SK-N-SH (cell line): ENCODE data around the gene FOXN4. TPM values are rescaled to one million over a fixed set of nuclear protein-coding genes. Genes with fewer than 3 reads are reported as not detected.
A peak's percentile ranks its signal among the peaks of the same experiment; 100 is the strongest.

ENCODE experiments used
- CTCF ChIA-PET: fragments of 300-600, 350-600 bp; formaldehyde crosslinking; extraction: SDS; loops from one replicate; lab custom pipeline; 2021; lab: Yijun Ruan, JAX
- POLR2A ChIA-PET: fragments of 350-600 bp; sonication (Branson Sonifier 250); formaldehyde crosslinking; extraction: SDS; loops from one replicate; lab custom pipeline; 2020; ENCODE audit warnings: antibody characterized with exemption, inconsistent platforms; lab: Yijun Ruan, JAX
- DNase-seq: peaks from one replicate; pipeline ENCODE4 v3.0.0; 2012
- H2AFZ ChIP-seq: fragments of 200-600 bp; sonication (generic); 2 replicates; pipeline ENCODE4 v1.8.1; 2016; ENCODE audit warnings: antibody characterized with exemption, mild to moderate bottlenecking, low read depth
- H3F3A ChIP-seq: fragments of 200-600 bp; sonication (generic); replicated peaks from 2 replicates; pipeline ENCODE3; 2016; ENCODE audit warnings: antibody characterized with exemption, mild to moderate bottlenecking; ENCODE audit not compliant: insufficient read depth
- H3K27ac ChIP-seq, 2 experiments: fragments of 200-500 bp in 1 of 2; fragments of 200-600 bp in 1 of 2; sonication (Bioruptor generic) in 1 of 2; sonication (generic), shearing (Covaris generic) in 1 of 2; 2 replicates each; pipeline versions ENCODE4 v1.5.1 to v1.6.1; 2014 to 2016; ENCODE audit warnings: low read depth in 2 of 2, inconsistent platforms in 1 of 2, low read length in 1 of 2, mild to moderate bottlenecking in 1 of 2, mixed read lengths in 1 of 2
- H3K27me3 ChIP-seq: fragments of 200-600 bp; sonication (generic), shearing (Covaris generic); 2 replicates; pipeline ENCODE4 v1.6.1; 2016; ENCODE audit warnings: mixed run types; ENCODE audit not compliant: insufficient read depth
- H3K36me3 ChIP-seq, 2 experiments: fragments of 200-500 bp in 1 of 2; fragments of 200-600 bp in 1 of 2; sonication (Bioruptor generic) in 1 of 2; sonication (generic) in 1 of 2; replicated peaks in 1 of 2; 2 replicates each; pipeline versions ENCODE3 to v1.5.1; 2014 to 2016; ENCODE audit warnings: low read length in 1 of 2, mild to moderate bottlenecking in 1 of 2; ENCODE audit not compliant: insufficient read depth in 2 of 2, control insufficient read depth in 1 of 2
- H3K4me1 ChIP-seq, 2 experiments: fragments of 200-500 bp in 1 of 2; fragments of 200-600 bp in 1 of 2; sonication (Bioruptor generic) in 1 of 2; sonication (generic), shearing (Covaris generic) in 1 of 2; 2 replicates each; pipeline versions ENCODE4 v1.5.1 to v1.6.1; 2014 to 2016; ENCODE audit warnings: low read depth in 1 of 2, low read length in 1 of 2, mixed run types in 1 of 2; ENCODE audit not compliant: insufficient read depth in 2 of 2, control insufficient read depth in 1 of 2
- H3K4me2 ChIP-seq: fragments of 200-600 bp; sonication (generic), shearing (Covaris generic); 2 replicates; pipeline ENCODE4 v1.6.1; 2017; ENCODE audit warnings: mixed run types
- H3K4me3 ChIP-seq, 2 experiments: fragments of 200-500 bp in 1 of 2; fragments of 200-600 bp in 1 of 2; sonication (Bioruptor generic) in 1 of 2; sonication (generic), shearing (Covaris generic) in 1 of 2; 2 replicates each; pipeline versions ENCODE4 v1.5.1 to v1.8.1; 2014 to 2016; ENCODE audit warnings: low read depth in 2 of 2, inconsistent platforms in 1 of 2, low read length in 1 of 2, mild to moderate bottlenecking in 1 of 2, mixed read lengths in 1 of 2, moderate library complexity in 1 of 2
- H3K79me2 ChIP-seq: fragments of 200-600 bp; sonication (generic); 2 replicates; pipeline ENCODE4 v1.8.1; 2017; ENCODE audit warnings: mild to moderate bottlenecking; ENCODE audit not compliant: insufficient read depth
- H3K9ac ChIP-seq: fragments of 200-600 bp; sonication (generic); 2 replicates; pipeline ENCODE4 v1.6.1; 2017; ENCODE audit warnings: mixed run types
- H3K9me2 ChIP-seq: fragments of 200-600 bp; sonication (generic); 2 replicates; pipeline ENCODE4 v1.6.1; 2017; ENCODE audit warnings: mixed run types
- H3K9me3 ChIP-seq: fragments of 200-600 bp; sonication (generic); 2 replicates; pipeline ENCODE4 v1.6.1; 2017; ENCODE audit warnings: mixed run types, mild to moderate bottlenecking, moderate library complexity
- H4K20me1 ChIP-seq: fragments of 200-600 bp; sonication (generic); 2 replicates; pipeline ENCODE4 v1.6.1; 2017; ENCODE audit warnings: mild to moderate bottlenecking, mixed run types; ENCODE audit not compliant: insufficient read depth
- ELF1 ChIP-seq: IDR thresholded peaks from 2 replicates; pipeline ENCODE4 v1.4.0; 2012
- EZH2phosphoT487 ChIP-seq: fragments of 200-600 bp; sonication (generic); IDR thresholded peaks from 2 replicates; pipeline ENCODE4 v1.6.1; 2017; ENCODE audit warnings: low read depth, mixed run types, mild to moderate bottlenecking, antibody characterized with exemption, moderate library complexity, borderline replicate concordance
- GATA2 ChIP-seq: sonication (generic); formaldehyde crosslinking; IDR thresholded peaks from 2 replicates; pipeline ENCODE4 v1.5.0; 2020; ENCODE audit warnings: mild to moderate bottlenecking, missing genetic modification reagents
- MEF2A ChIP-seq: IDR thresholded peaks from 2 replicates; pipeline ENCODE4 v1.4.0; 2012; ENCODE audit warnings: low read depth, borderline replicate concordance
- MXI1 ChIP-seq: IDR thresholded peaks from 2 replicates; pipeline ENCODE4 v1.6.1; 2012; ENCODE audit warnings: mild to moderate bottlenecking, low read depth, low read length, improper control_type of control experiment
- NFIC ChIP-seq: IDR thresholded peaks from 2 replicates; pipeline ENCODE4 v1.4.0; 2012; ENCODE audit warnings: borderline replicate concordance
- PBX3 ChIP-seq: IDR thresholded peaks from 2 replicates; pipeline ENCODE4; 2012
- SMC3 ChIP-seq: IDR thresholded peaks from 2 replicates; pipeline ENCODE4 v1.6.1; 2012; ENCODE audit warnings: low read depth, low read length, improper control_type of control experiment
- YY1 ChIP-seq: IDR thresholded peaks from 2 replicates; pipeline ENCODE4 v1.4.0; 2012; ENCODE audit warnings: low read depth, mild to moderate bottlenecking
- whole genome bisulfite sequencing: methylation state at CpG from one replicate; pipeline ENCODE4 v1.1.6; 2017; ENCODE audit warnings: low lambda C conversion rate; 5-methylcytosine and 5-hydroxymethylcytosine counted together
- polyA plus RNA-seq, 3 experiments: library from polyadenylated mRNA; depleted of rRNA; stranded (reverse); fragments of >200 nt; gene quantifications; 2 replicates each; pipeline ENCODE4 v1.2.3, GENCODE V29; 2012

The FOXN4 gene
- polyA plus RNA-seq, 1 of the 3 experiments (the other 2 are of a cell fraction) = 0.10 TPM

GRCh38 chr12:109309381-109310246 lies 530 bp upstream of the FOXN4 start:
- Histone ChIP-seq H3F3A (no peaks in the 10 kb centered on the region), H3K4me3 (peak overlapping the region; percentile 26 to 49; a peak in 3 of 4 replicates), H3K36me3 (no peaks in the 10 kb centered on the region)
- WGBS = 1% methylated on average over 30 of the region's 99 CpGs
- CTCF ChIA-PET = interaction anchor here (1.0 to 2.0 kb wide), 3 partner anchors 25 to 84 kb away, joined by 3 to 6 read pairs (median 4); no protein-coding TSS in a partner anchor
- peak; percentile 81 for DNase-seq
- TF ChIP-seq MXI1 = peak; percentile 32; the same call in 1 of the 2 replicates
- TF ChIP-seq EZH2phosphoT487 = no peak
- no peak for TF ChIP-seq MEF2A
- TF ChIP-seq SMC3 = no peak
- no peak for TF ChIP-seq NFIC
- TF ChIP-seq, all 33 proteins: peak for 1
- Histone ChIP-seq H3K79me2 (no peaks in the 10 kb centered on the region), H3K9me2 (no peaks in the 10 kb centered on the region), H3K27me3 (peaks cover 30% of the 10 kb centered on the region), H2AFZ (no peak overlapping the region), H3K4me1 (peaks cover 0 to 12% of the 10 kb centered on the region in 2 experiments; a peak in 1 of 4 replicates), H4K20me1 (no peaks in the 10 kb centered on the region), H3K27ac (no peak overlapping the region), H3K4me2 (peak overlapping the region; percentile 45; the same call in 1 of the 2 replicates), H3K9ac (no peak overlapping the region), H3K9me3 (no peaks in the 10 kb centered on the region)
- POLR2A ChIA-PET = no interaction called here

DNA sequence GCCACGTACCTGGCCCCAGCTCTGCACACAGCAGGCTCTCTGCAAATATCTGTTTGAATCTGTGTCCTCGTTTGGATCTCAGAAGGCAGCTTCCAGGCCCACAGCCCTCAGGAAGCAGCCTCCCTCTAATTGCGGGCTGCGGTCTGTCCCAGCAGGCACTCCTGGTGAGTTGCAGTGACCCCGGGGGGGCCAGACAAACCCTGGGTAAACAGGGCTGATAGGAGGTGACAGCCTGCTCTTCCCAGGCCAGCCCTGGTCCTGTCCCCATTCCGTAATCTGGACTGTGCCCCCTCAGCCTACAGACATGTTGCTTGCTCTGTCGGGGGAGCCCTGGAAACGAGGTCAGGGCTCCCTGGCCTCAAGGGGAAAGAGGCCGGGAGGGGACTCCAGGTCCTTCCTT lies 2.0 kb downstream of the FOXN4 start:
- peak; percentile 60 for DNase-seq
- ChIA-PET CTCF (no interaction called here), POLR2A (no interaction called here)
- Histone ChIP-seq H3K9ac (no peak overlapping the region), H3K9me2 (no peaks in the 10 kb centered on the region), H2AFZ (no peak overlapping the region), H3K4me3 (no peak overlapping the region), H3K4me1 (peaks cover 0 to 15% of the 10 kb centered on the region in 2 experiments; a peak in 1 of 4 replicates), H3K4me2 (no peak overlapping the region), H3K27me3 (peaks cover 30% of the 10 kb centered on the region), H4K20me1 (no peaks in the 10 kb centered on the region), H3K9me3 (no peaks in the 10 kb centered on the region), H3K79me2 (no peaks in the 10 kb centered on the region), H3F3A (no peaks in the 10 kb centered on the region), H3K36me3 (no peaks in the 10 kb centered on the region), H3K27ac (no peak overlapping the region)
- 42% methylated on average over 5 of the region's 9 CpGs for WGBS
- TF ChIP-seq YY1 (no peak), NFIC (no peak), SMC3 (no peak), GATA2 (CRISPR knock-in tag) (no peak), ELF1 (no peak), PBX3 (no peak)
